Mammary epithelial cell (primary cell): Measurements from ENCODE around the gene ZDHHC17.

Experiments used
- EZH2 ChIP-seq: IDR thresholded peaks from 2 replicates; pipeline ENCODE4 v1.6.1; 2012; ENCODE audit warnings: low read length, inconsistent platforms, borderline replicate concordance
- TF ChIP-seq, protein P1 (sequence below), 2 donors: IDR thresholded peaks in 1 of 2; conservative IDR thresholded peaks in 1 of 2; 2 replicates each; pipeline ENCODE4 v1.5.1; 2011 to 2012; ENCODE audit warnings: inconsistent platforms in 2 of 2, low read length in 2 of 2, mild to moderate bottlenecking in 2 of 2, control low read depth in 1 of 2, low read depth in 1 of 2; ENCODE audit not compliant: insufficient read depth in 1 of 2; ENCODE audit errors: extremely low read depth in 1 of 2

DNA sequence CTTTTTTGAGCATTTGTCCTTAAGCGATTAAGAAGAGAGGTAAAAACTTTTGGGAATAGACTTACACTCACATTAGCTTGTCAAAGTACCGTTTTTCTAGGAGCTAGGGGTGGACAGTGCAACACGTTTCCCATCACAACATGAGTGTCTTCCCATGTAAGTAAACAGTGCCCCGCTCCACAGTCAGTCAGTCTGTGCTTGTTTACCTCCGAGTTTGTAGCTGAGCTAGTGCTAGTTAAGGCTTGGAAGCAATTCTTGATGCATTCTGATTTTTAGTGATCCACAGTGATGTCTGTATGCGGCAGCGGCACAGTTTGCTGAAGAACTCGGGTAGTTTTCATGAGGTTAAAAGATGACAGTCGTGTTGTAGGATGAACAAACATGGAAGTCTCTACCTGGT, 941 bp downstream of the ZDHHC17 start:
- TF ChIP-seq, protein P1, sequence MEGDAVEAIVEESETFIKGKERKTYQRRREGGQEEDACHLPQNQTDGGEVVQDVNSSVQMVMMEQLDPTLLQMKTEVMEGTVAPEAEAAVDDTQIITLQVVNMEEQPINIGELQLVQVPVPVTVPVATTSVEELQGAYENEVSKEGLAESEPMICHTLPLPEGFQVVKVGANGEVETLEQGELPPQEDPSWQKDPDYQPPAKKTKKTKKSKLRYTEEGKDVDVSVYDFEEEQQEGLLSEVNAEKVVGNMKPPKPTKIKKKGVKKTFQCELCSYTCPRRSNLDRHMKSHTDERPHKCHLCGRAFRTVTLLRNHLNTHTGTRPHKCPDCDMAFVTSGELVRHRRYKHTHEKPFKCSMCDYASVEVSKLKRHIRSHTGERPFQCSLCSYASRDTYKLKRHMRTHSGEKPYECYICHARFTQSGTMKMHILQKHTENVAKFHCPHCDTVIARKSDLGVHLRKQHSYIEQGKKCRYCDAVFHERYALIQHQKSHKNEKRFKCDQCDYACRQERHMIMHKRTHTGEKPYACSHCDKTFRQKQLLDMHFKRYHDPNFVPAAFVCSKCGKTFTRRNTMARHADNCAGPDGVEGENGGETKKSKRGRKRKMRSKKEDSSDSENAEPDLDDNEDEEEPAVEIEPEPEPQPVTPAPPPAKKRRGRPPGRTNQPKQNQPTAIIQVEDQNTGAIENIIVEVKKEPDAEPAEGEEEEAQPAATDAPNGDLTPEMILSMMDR (conservative IDR thresholded peaks at IDR 0.05 in 1 of 2, IDR thresholded peaks at IDR 0.05 in 1 of 2; ENCODE audit: extremely low read depth in 1 of 2, insufficient read depth in 1 of 2, low read depth in 1 of 2, low read length in 2 of 2) = no peak
- no peak for TF ChIP-seq EZH2
